ENCODE results near the gene AKAP8L. TPM values are rescaled to one million over a fixed set of nuclear protein-coding genes. Genes with fewer than 3 reads are reported as not detected.

Gene AKAP8L
- total and polyA plus RNA-seq, 2 experiments from 2014 or later, result 21.5 to 38.3 TPM

DNA sequence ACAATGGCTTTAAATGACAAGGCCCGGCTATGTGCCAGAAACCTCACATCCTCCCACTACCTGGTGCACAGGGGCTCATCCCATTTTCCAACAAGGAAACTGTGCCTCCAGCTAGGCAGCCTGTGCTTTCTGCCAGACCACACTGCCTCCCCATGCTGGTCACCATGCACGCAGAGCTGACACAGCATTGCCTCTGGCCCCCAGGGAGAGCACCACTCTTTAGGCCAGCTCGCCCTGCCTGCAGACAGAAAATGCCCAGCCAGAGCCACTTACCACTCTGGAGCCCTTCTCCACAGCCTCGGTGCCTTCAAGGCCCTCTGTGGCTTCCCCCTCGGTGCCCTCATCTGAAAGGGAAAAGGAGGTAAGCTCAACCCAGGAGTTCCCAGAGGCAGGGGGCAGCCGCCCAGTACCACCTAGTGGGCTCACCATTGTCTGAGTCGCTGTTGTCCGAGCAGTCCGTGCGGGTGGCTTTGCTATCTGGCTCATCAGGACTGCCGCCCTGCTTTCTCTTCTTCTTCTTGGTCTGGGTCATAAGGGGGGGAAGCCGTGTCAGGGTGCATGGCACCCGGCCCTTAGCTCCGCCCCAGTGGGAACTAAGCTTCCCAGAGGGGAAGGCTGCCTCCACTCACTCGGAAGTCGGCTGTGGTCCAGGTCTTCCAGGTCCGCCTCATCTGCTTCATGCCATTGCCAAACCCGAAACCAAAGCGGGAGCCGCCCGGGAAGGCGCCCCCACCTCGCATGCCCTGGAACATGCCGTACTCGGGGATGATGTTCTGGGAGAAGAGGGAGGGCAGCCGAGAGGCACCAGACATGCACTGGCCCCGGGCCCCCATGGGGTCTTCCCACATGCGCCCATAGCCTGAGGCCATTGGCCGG lies 18.0 kb downstream of the AKAP8L start:
- H3K4me1 ChIP-seq (ENCODE audit: insufficient read depth), result no peaks in the 10 kb centered on the region
- no peaks in the 10 kb centered on the region for H3K9me3 ChIP-seq (ENCODE audit: low read depth)
- peaks cover 20% of the 10 kb centered on the region for H3K36me3 ChIP-seq (ENCODE audit: low read depth)
- peaks cover 6% of the 10 kb centered on the region; the same call in 1 of the 2 replicates for H4K20me1 ChIP-seq (ENCODE audit: insufficient read depth)
- WGBS, 2 experiments (ENCODE audit: low coverage in 1 of 2, low lambda C conversion rate in 2 of 2, missing lambda C conversion rate in 2 of 2), result 91 to 93% methylated on average over 27 to 29 of the region's 29 CpGs
- no peak overlapping the region for H3K4me3 ChIP-seq
- no peaks in the 10 kb centered on the region for H3K9me2 ChIP-seq (ENCODE audit: insufficient read depth)
- H2AFZ ChIP-seq, result no peak overlapping the region
- H3K4me2 ChIP-seq (ENCODE audit: unreplicated experiment), result no peak overlapping the region
- TF ChIP-seq EZH2 (IDR thresholded peaks at IDR 0.05; ENCODE audit: insufficient read depth, poor library complexity, severe bottlenecking), result no peak
- in situ Hi-C loops (cut with MboI), result no loop called here
- H3K27ac ChIP-seq, result no peak overlapping the region
- H3F3A ChIP-seq (ENCODE audit: insufficient read depth), result no peaks in the 10 kb centered on the region
- H3K27me3 ChIP-seq (replicated peaks; ENCODE audit: insufficient read depth), result no peaks in the 10 kb centered on the region
- no peak overlapping the region for H3K9ac ChIP-seq
- no peak for DNase-seq
- H3K79me2 ChIP-seq (ENCODE audit: insufficient read depth), result peaks cover 68% of the 10 kb centered on the region

DNA sequence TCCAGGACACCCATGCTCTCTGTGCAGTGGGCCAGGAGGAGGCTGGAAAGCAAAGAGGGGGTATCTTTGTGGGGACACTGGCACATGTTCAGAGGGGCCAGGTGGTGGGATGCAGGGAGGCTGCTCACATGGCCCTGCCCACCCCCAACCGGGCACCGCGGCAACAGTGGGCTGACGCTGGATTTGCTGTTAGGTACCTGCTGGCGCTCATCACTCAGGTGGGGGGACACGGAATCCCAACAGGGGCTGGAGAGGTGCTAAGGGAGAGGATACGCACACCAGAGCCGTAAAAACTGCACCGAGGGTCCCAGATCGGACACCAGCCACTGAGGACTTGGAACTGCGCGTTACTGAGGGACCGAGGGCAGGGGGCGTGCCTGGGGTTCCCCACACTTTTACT lies 19.2 kb downstream of the AKAP8L start:
- Histone ChIP-seq H3K79me2 (ENCODE audit: insufficient read depth) (peaks cover 62% of the 10 kb centered on the region), H3K4me1 (ENCODE audit: insufficient read depth) (no peaks in the 10 kb centered on the region), H2AFZ (no peak overlapping the region), H3F3A (ENCODE audit: insufficient read depth) (peaks cover 9% of the 10 kb centered on the region), H3K9ac (no peak overlapping the region), H4K20me1 (ENCODE audit: insufficient read depth) (no peaks in the 10 kb centered on the region; the same call in none of the 2 replicates), H3K9me3 (ENCODE audit: low read depth) (no peaks in the 10 kb centered on the region), H3K27me3 (replicated peaks; ENCODE audit: insufficient read depth) (no peaks in the 10 kb centered on the region), H3K4me3 (no peak overlapping the region), H3K4me2 (ENCODE audit: unreplicated experiment) (no peak overlapping the region), H3K27ac (no peak overlapping the region), H3K9me2 (ENCODE audit: insufficient read depth) (no peaks in the 10 kb centered on the region), H3K36me3 (ENCODE audit: low read depth) (peaks cover 20% of the 10 kb centered on the region)
- WGBS, 2 experiments (ENCODE audit: low coverage in 1 of 2, low lambda C conversion rate in 2 of 2, missing lambda C conversion rate in 2 of 2), result 91 to 98% methylated on average over 14 of the region's 14 CpGs
- in situ Hi-C loops (cut with MboI), result no loop called here
- TF ChIP-seq EZH2 (IDR thresholded peaks at IDR 0.05; ENCODE audit: insufficient read depth, poor library complexity, severe bottlenecking) (no peak), EZH2phosphoT487 (IDR thresholded peaks at IDR 0.05; ENCODE audit: insufficient read depth, low read depth) (no peak)
- no peak for DNase-seq

DNA sequence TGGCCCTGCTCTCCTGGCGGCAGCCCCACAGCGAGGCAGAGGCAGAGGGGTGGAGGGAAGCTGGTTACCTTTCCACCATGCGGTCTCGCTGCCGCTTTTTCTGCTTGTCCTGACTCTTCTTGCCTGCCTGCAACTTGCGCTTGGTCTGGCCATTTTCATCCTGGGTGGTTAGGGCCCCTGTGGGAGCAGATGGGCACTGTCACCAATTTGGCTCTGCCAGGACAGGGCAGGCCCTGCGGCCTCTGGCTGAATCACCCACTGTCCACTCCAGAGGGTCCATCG lies 19.6 kb downstream of the AKAP8L start:
- DNase-seq, result no peak
- Histone ChIP-seq H4K20me1 (ENCODE audit: insufficient read depth) (no peaks in the 10 kb centered on the region; the same call in 1 of the 2 replicates), H3K4me3 (no peak overlapping the region), H3K4me1 (ENCODE audit: insufficient read depth) (peaks cover under 1% of the 10 kb centered on the region), H3K9me3 (ENCODE audit: low read depth) (no peaks in the 10 kb centered on the region), H3K79me2 (ENCODE audit: insufficient read depth) (peaks cover 58% of the 10 kb centered on the region), H3F3A (ENCODE audit: insufficient read depth) (peaks cover 13% of the 10 kb centered on the region), H3K27me3 (replicated peaks; ENCODE audit: insufficient read depth) (no peaks in the 10 kb centered on the region), H2AFZ (no peak overlapping the region), H3K27ac (no peak overlapping the region), H3K9me2 (ENCODE audit: insufficient read depth) (no peaks in the 10 kb centered on the region), H3K9ac (no peak overlapping the region), H3K36me3 (ENCODE audit: low read depth) (peaks cover 20% of the 10 kb centered on the region), H3K4me2 (ENCODE audit: unreplicated experiment) (no peak overlapping the region)
- in situ Hi-C loops (cut with MboI), result no loop called here
- WGBS, 2 experiments (ENCODE audit: low coverage in 1 of 2, low lambda C conversion rate in 2 of 2, missing lambda C conversion rate in 2 of 2), result 93 to 97% methylated on average over 6 to 7 of the region's 8 CpGs
- no peak for TF ChIP-seq EZH2phosphoT487 (IDR thresholded peaks at IDR 0.05; ENCODE audit: insufficient read depth, low read depth)

DNA sequence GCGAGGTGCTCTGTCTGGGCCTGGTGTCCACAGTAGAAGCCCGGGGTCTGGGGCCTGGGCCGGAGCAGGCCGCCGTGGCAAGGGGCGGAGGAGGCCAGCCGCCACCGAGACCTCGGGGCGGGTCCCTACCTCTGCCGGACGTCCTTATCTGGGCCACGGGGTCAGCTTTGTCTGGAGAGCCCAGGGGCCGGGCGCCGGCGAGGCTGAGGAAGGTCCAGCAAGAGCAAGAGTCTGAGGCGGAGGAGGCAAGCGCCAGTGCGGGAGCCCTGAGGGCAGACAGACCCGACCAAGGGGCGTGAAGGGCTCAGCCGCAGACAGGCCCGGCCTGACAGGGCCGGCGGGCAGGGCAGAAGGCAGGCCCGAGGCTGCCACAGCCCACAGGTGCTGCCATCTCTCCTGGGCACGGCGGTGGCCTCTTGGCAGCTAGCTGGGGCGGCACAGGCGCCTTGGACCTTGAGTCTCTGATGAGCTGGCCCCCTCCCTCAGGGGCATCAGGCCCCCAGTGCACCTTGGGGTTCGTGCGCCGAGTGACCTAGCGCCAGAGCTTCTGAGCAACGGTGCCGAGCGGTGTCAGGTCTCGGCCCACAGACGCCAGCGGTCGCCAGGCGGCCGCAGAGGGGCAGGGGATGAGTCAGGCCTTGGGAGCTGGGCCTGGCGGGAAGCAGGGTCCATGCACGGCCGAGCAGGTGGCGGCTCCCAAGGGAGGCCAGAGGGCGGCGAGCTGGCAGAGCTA lies 20.1 kb downstream of the AKAP8L start:
- peaks cover 6% of the 10 kb centered on the region for H3K4me1 ChIP-seq (ENCODE audit: insufficient read depth)
- no peak for TF ChIP-seq EZH2 (IDR thresholded peaks at IDR 0.05; ENCODE audit: insufficient read depth, poor library complexity, severe bottlenecking)
- no peak for TF ChIP-seq EZH2phosphoT487 (IDR thresholded peaks at IDR 0.05; ENCODE audit: insufficient read depth, low read depth)
- in situ Hi-C loops (cut with MboI), result no loop called here
- H3K9me2 ChIP-seq (ENCODE audit: insufficient read depth), result no peaks in the 10 kb centered on the region
- no peaks in the 10 kb centered on the region for H3K9me3 ChIP-seq (ENCODE audit: low read depth)
- H3K27me3 ChIP-seq (replicated peaks; ENCODE audit: insufficient read depth), result no peaks in the 10 kb centered on the region
- H3K9ac ChIP-seq, result no peak overlapping the region
- H3K27ac ChIP-seq, result no peak overlapping the region
- WGBS, 2 experiments (ENCODE audit: low coverage in 1 of 2, low lambda C conversion rate in 2 of 2, missing lambda C conversion rate in 2 of 2), result 91 to 95% methylated on average over 46 to 50 of the region's 50 CpGs
- H3F3A ChIP-seq (ENCODE audit: insufficient read depth), result peaks cover 18% of the 10 kb centered on the region
- no peak for DNase-seq
- H2AFZ ChIP-seq, result no peak overlapping the region
- no peak overlapping the region for H3K4me2 ChIP-seq (ENCODE audit: unreplicated experiment)
- peaks cover 53% of the 10 kb centered on the region for H3K79me2 ChIP-seq (ENCODE audit: insufficient read depth)
- H3K36me3 ChIP-seq (ENCODE audit: low read depth), result peaks cover 20% of the 10 kb centered on the region
- no peak overlapping the region for H3K4me3 ChIP-seq
- H4K20me1 ChIP-seq (ENCODE audit: insufficient read depth), result no peaks in the 10 kb centered on the region; the same call in 1 of the 2 replicates
